Small intestine (tissue), 7 donors: ENCODE data around the gene USH1C. TPM values are rescaled to one million over a fixed set of nuclear protein-coding genes. Genes with fewer than 3 reads are reported as not detected.

Experiments
- DNase-seq, 2 donors: peaks; one replicate each; pipeline versions ENCODE4 v3.0.0 to v3.0.0-alpha.2; 2013
- FAIRE-seq: peaks from 2 replicates; lab custom pipeline; 2012; peaks lifted over from hg19 to GRCh38; lab: Jason Lieb, UNC
- H3K27ac ChIP-seq, 3 donors: one replicate each; pipeline ENCODE4 v1.5.1; 2013; ENCODE audit warnings: low read length in 2 of 3, mild to moderate bottlenecking in 2 of 3, control low read depth in 1 of 3, inconsistent platforms in 1 of 3, low read depth in 1 of 3, moderate library complexity in 1 of 3
- H3K27me3 ChIP-seq, 3 donors: one replicate each; pipeline ENCODE4 v1.6.1; 2013; ENCODE audit warnings: low read length in 3 of 3, inconsistent platforms in 1 of 3; ENCODE audit not compliant: control insufficient read depth in 3 of 3, insufficient read depth in 3 of 3
- H3K36me3 ChIP-seq, 3 donors: one replicate each; pipeline ENCODE4 v1.6.1; 2013; ENCODE audit warnings: low read length in 3 of 3, inconsistent platforms in 1 of 3, low read depth in 1 of 3, mild to moderate bottlenecking in 1 of 3, moderate library complexity in 1 of 3; ENCODE audit not compliant: control insufficient read depth in 3 of 3, insufficient read depth in 2 of 3
- H3K4me1 ChIP-seq, 3 donors: one replicate each; pipeline ENCODE4 v1.6.1; 2013; ENCODE audit warnings: low read length in 2 of 3, inconsistent platforms in 1 of 3, low read depth in 1 of 3, mild to moderate bottlenecking in 1 of 3, moderate library complexity in 1 of 3; ENCODE audit not compliant: control insufficient read depth in 3 of 3, insufficient read depth in 2 of 3
- H3K4me3 ChIP-seq, 3 donors: one replicate each; pipeline ENCODE4 v1.5.1; 2013; ENCODE audit warnings: low read length in 3 of 3, control low read depth in 1 of 3, inconsistent platforms in 1 of 3, low read depth in 1 of 3, mild to moderate bottlenecking in 1 of 3, moderate library complexity in 1 of 3
- H3K9me3 ChIP-seq, 2 donors: one replicate each; pipeline ENCODE4 v1.6.1; 2013; ENCODE audit warnings: low read depth in 1 of 2, low read length in 1 of 2; ENCODE audit not compliant: control insufficient read depth in 2 of 2, insufficient read depth in 1 of 2
- WGBS, 3 donors: extraction: QIAGEN DNeasy Blood & Tissue Kit; methylation state at CpG; one replicate each; pipeline ENCODE4 v1.1.7; 2013; 5-methylcytosine and 5-hydroxymethylcytosine counted together
- polyA plus RNA-seq, 4 donors: library from polyadenylated mRNA; stranded (reverse) in 3 of 4; unstranded in 1 of 4; fragments of 200-250 nt in 3 of 4; fragments of 120-200 nt in 1 of 4; gene quantifications; one replicate each; pipeline versions ENCODE4 v1.2.1 to v1.2.3, GENCODE V29; 2013
- donor health status: healthy with polysubstance abuse.
- donor health status: control.
- donor health status: control.
- donor health status: Bipolar disorder and iron deficiency.
- donor health status: healthy.

Gene USH1C
- polyA plus RNA-seq, 4 donors: 86.2 to 309 (median 297) TPM

DNA sequence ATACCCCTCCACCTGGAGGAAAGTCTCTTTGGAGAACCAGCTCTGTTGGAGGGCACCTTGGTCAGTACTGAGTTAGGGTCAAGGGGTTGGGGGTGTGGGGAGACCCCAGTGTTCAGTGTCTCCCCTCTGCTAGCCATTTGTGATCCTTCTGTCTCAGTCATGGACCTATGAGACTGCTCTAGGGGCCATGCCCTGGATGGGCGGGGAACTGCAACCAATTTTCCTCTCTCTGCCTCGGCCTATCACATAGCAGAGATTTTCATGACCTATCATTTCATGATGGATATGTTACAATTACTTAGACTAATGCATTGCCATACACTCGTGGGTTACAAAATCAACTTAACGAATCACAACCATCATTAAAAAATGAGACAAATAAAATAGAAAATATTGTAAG is 10.3 kb upstream of the USH1C start:
- no peaks in the 10 kb centered on the region for H3K9me3 ChIP-seq
- DNase-seq (no peak), FAIRE-seq (no peak)
- peaks cover 0 to 3% (median 0%) of the 10 kb centered on the region in 3 donors for H3K27me3 ChIP-seq
- H3K4me1 ChIP-seq: no peaks in the 10 kb centered on the region
- H3K4me3 ChIP-seq: no peak overlapping the region
- no peak overlapping the region for H3K27ac ChIP-seq
- H3K36me3 ChIP-seq: no peaks in the 10 kb centered on the region
- 75 to 90% (median 84%) methylated on average over 4 of the region's 4 CpGs for WGBS, 3 donors

DNA sequence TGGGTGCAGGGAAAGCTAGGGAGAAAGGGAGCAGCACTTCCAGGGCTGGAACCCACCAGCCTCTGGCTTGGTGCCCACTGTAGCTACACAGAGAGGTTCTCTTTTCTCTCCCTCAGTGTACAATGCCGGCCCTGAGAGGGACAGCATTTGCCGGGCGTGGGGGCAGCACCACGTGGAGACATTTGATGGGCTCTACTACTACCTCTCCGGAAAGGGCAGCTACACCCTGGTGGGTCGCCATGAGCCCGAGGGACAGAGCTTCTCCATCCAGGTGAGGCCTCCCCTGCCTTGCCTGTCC is 9.0 kb upstream of the USH1C start:
- DNase-seq (no peak), FAIRE-seq (no peak)
- Histone ChIP-seq H3K27me3 (peaks cover 0 to 3% (median 0%) of the 10 kb centered on the region in 3 donors), H3K27ac (no peak overlapping the region), H3K9me3 (no peaks in the 10 kb centered on the region), H3K4me1 (no peaks in the 10 kb centered on the region), H3K36me3 (no peaks in the 10 kb centered on the region), H3K4me3 (no peak overlapping the region)
- 89 to 95% (median 90%) methylated on average over 7 of the region's 7 CpGs for WGBS, 3 donors

DNA sequence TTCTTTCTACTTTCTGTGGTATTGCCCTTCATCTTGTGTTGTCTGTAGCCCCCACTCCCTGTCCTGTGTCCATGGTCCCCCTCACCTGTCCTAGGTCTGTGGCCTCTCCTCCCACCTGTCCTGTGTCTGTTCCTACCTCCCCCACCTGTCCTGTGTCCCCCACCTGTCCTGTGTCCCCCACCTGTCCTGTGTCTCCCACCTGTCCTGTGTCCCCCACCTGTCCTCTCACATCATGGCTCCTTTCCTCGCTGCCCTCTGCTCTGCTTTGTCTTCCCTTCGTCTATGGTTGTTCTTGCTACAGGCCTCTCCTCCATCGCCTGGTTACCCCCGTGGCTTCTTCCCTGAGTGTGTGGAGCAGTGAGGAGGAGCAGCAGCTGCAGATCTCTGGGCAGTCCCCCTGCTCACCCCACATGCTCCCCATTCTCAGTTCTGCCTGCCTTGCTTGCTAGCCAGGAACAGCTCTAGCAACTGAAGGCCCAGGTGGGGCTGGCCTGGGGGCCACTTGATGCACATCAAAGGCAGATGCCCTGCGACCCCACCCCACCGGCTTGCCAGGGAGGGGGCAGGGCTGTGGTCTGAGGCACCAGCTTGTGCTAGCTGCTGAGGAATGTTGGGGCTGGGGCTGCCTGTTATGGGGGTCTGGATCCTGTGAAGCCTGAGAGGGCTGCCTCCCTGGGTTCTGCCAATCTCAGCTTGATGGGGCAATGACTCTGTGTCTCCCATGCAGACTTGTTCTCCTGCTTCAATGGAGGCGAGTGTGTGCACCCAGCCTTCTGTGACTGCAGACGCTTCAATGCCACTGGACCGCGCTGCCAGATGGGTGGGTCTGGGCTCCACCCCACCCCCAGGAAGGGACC is 8.4 kb upstream of the USH1C start:
- H3K27me3 ChIP-seq: peaks cover 0 to 3% (median 0%) of the 10 kb centered on the region in 3 donors
- DNase-seq (no peak), FAIRE-seq (no peak)
- H3K36me3 ChIP-seq: no peaks in the 10 kb centered on the region
- no peak overlapping the region for H3K4me3 ChIP-seq
- no peaks in the 10 kb centered on the region for H3K9me3 ChIP-seq
- WGBS, 3 donors: 80 to 87% (median 83%) methylated on average over 10 of the region's 10 CpGs
- H3K27ac ChIP-seq: no peak overlapping the region
- H3K4me1 ChIP-seq: peaks cover 0 to 5% (median 0%) of the 10 kb centered on the region in 3 donors

DNA sequence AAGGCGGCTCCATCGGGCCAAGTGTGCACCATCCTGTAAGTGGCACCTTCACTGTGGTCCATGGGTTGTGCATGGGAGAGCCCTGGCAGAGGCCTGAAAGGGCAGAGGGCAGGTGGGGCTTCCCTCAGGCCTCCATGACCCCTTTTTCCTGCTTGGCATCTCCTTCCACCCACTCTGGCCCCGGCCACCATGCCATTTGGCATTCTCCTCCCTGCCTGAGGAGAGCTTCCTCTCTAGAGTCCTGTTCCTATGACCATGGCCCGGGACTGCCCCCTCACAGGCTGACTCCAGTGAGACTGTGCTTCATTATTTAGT is 7.8 kb upstream of the USH1C start:
- 79 to 87% (median 84%) methylated on average over 4 of the region's 4 CpGs for WGBS, 3 donors
- Histone ChIP-seq H3K36me3 (no peaks in the 10 kb centered on the region), H3K9me3 (no peaks in the 10 kb centered on the region), H3K27ac (no peak overlapping the region), H3K4me3 (no peak overlapping the region), H3K27me3 (peaks cover 0 to 3% (median 0%) of the 10 kb centered on the region in 3 donors), H3K4me1 (peaks cover 0 to 11% (median 0%) of the 10 kb centered on the region in 3 donors)
- no peak for FAIRE-seq
- DNase-seq: no peak

DNA sequence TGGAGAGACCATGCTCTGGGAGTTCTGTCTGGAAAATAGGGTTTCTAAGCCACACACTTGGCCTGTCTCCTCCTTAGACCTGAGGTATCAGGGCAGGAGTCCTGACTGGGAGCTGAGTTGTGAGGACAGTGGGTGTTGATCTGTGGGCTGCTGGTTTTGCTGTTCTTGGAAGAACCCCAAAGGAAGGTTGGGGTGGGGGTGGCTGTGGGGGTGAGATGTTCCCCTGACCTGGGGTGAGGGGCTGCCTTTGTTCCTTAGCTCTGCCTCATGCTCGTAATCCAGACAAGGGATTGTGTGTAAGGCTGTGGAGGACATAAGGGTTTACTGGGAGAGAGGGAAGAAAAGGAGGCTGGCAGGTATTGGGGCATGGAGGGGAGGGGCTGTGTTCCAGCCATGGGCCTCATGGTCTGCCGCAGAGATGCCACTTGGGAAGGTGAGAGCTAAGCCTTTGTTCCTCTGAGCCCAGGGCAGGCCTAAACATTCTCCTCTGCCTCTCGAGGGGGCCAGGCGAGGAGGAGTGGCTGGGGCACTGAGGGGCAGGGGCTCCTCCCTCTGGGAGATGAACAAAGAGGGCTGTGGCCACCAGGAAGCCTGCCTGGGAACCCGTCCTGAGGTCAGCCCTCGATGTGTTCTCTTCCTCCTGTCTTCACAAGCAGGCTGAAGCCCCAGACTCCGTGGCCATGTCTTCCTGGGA is 7.3 kb upstream of the USH1C start:
- Histone ChIP-seq H3K27ac (no peak overlapping the region), H3K36me3 (no peaks in the 10 kb centered on the region), H3K4me3 (no peak overlapping the region), H3K9me3 (no peaks in the 10 kb centered on the region), H3K4me1 (peaks cover 0 to 13% (median 0%) of the 10 kb centered on the region in 3 donors), H3K27me3 (peaks cover 0 to 5% (median 0%) of the 10 kb centered on the region in 3 donors)
- FAIRE-seq (no peak), DNase-seq (no peak)
- 57 to 77% (median 57%) methylated on average over 7 of the region's 7 CpGs for WGBS, 3 donors

DNA sequence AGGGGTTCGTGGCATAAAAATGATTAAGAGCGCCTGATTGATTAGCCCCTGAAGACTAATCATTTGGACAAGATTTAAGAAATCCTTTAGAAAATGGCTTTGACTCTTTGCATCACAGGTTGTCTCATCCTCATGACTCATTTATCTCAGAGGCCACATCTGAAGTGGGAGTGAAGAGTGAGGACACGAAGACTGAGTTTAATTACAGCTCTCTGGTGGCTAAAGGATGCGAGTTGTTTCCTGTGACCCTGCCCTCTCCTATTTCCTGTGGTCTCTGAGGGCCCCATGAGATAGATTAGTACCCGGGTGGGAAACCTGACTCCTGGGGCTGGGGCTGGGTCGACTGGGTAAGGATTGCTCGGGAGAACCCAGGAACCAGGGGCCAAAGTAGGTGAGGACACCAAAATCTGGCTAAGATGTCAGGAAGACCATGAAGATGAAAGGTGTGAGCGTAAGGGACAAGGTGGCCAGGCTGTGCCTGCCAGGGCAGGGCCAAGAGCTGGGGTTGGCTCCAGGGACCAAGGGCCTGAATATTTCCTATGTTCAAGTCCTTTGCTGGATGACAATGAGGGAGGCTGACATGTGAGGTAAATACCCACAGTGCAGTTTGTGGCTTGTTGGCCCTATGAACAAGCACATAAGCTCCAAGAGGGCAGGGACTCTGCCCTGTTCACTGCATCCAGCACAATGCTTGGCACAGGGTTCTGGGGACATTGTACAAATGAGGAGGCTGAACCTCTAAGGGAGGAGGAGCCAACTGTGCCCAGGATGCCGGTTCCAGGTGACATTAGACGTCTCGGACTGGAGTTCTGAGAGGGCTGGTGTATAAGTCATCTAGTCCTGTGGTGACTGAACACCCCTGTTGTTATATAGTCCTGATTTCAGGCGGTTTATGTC is 6.5 kb upstream of the USH1C start:
- Histone ChIP-seq H3K36me3 (no peaks in the 10 kb centered on the region), H3K4me1 (peaks cover 0 to 13% (median 0%) of the 10 kb centered on the region in 3 donors), H3K27ac (no peak overlapping the region), H3K4me3 (no peak overlapping the region), H3K27me3 (peaks cover 0 to 5% (median 0%) of the 10 kb centered on the region in 3 donors), H3K9me3 (no peaks in the 10 kb centered on the region)
- WGBS, 3 donors: 60 to 63% (median 62%) methylated on average over 12 of the region's 12 CpGs
- DNase-seq (no peak), FAIRE-seq (no peak)

DNA sequence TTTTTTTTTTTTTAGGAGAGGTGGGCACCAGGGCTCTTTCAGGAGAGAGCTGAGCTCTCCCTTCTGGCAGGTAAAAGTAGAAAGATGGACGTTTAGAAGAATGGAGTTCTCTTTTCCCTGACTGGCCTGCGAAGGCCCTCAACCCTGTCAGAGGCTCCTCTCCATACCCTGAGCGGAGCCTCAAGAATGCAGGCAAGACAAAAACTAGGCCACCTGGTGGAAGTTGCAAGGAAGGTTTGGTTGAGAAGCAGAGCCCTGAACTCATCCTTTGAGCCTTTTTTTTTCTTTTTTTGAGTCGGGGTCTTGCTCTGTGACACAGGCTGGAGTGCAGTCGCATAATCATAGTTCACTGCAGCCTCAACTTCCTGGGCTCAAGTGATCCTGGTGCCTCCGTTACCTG is 4.2 kb upstream of the USH1C start:
- DNase-seq (peak; percentile 21 to 46), FAIRE-seq (no peak)
- Histone ChIP-seq H3K4me3 (no peak overlapping the region), H3K27ac (no peak overlapping the region), H3K9me3 (no peaks in the 10 kb centered on the region), H3K4me1 (peaks cover 0 to 13% (median 0%) of the 10 kb centered on the region in 3 donors), H3K27me3 (peaks cover 0 to 5% (median 0%) of the 10 kb centered on the region in 3 donors), H3K36me3 (no peaks in the 10 kb centered on the region)
- 68 to 73% (median 71%) methylated on average over 6 of the region's 6 CpGs for WGBS, 3 donors

DNA sequence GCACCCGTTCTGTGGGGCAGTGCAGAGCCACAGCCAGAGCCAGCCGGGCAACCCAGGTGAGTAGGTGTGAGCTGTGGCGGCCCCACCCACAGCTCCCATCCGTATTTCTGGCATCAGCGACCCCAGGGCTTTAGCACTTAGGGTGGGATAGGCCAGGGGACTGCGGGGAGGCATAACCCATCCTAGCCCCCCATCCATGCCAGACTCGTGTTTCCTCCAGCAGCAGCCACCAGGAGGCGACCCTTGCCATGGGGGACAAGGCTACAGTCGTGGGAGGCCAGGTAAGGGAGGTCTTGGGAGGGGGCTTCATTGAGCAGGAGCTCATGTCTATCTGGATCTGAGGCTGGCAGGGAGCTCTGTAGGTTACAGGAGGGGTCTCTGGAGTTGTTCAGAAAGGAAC is 3.7 kb upstream of the USH1C start:
- Histone ChIP-seq H3K36me3 (peaks cover 0 to under 1% (median 0%) of the 10 kb centered on the region in 3 donors), H3K9me3 (no peaks in the 10 kb centered on the region), H3K4me1 (peaks cover 0 to 13% (median 0%) of the 10 kb centered on the region in 3 donors), H3K27me3 (peaks cover 0 to 8% (median 0%) of the 10 kb centered on the region in 3 donors), H3K27ac (no peak overlapping the region), H3K4me3 (no peak overlapping the region)
- 56 to 60% (median 58%) methylated on average over 7 to 9 of the region's 9 CpGs for WGBS, 3 donors
- DNase-seq: no peak
- no peak for FAIRE-seq
